Hepatocyte (in vitro differentiated cells): ENCODE data around the gene OR8U1. TPM values are rescaled to one million over a fixed set of nuclear protein-coding genes. Genes with fewer than 3 reads are reported as not detected.
A peak's percentile ranks its signal among the peaks of the same experiment; 100 is the strongest.
"Not testable (repeated sequence)": the region's sequence is repeated elsewhere in the genome, so short reads cannot be mapped to it uniquely, and the experiment has no call there.

ENCODE experiments used
- DNase-seq: peaks from one replicate; pipeline ENCODE4 v3.0.0-alpha.2; 2016; ENCODE audit warnings: low spot score
- H2AFZ ChIP-seq: fragments of 200-600 bp; sonication (generic); 2 replicates; pipeline ENCODE4 v1.6.0; 2016; ENCODE audit warnings: antibody characterized with exemption, mild to moderate bottlenecking
- H3K27ac ChIP-seq: fragments of 200-600 bp; sonication (generic); 2 replicates; pipeline ENCODE4 v1.5.1; 2016; ENCODE audit warnings: mild to moderate bottlenecking
- H3K27me3 ChIP-seq: fragments of 200-600 bp; sonication (generic); 2 replicates; pipeline ENCODE4 v1.6.1; 2016
- H3K36me3 ChIP-seq: fragments of 200-600 bp; sonication (generic); replicated peaks from 2 replicates; pipeline ENCODE4 v1.5.1; 2016; ENCODE audit warnings: low read depth; ENCODE audit not compliant: insufficient read depth
- H3K4me1 ChIP-seq: fragments of 200-600 bp; sonication (generic); 2 replicates; pipeline ENCODE4 v1.5.1; 2016; ENCODE audit warnings: mild to moderate bottlenecking, moderate library complexity; ENCODE audit not compliant: insufficient read depth
- H3K4me2 ChIP-seq: fragments of 200-600 bp; sonication (generic); 2 replicates; pipeline ENCODE4 v1.6.0; 2016
- H3K4me3 ChIP-seq: fragments of 200-600 bp; sonication (generic); 2 replicates; pipeline ENCODE4 v1.5.1; 2016; ENCODE audit warnings: mild to moderate bottlenecking
- H3K79me2 ChIP-seq: fragments of 200-600 bp; sonication (generic); 2 replicates; pipeline ENCODE4 v1.6.0; 2017; ENCODE audit warnings: mild to moderate bottlenecking
- H3K9me2 ChIP-seq: fragments of 200-600 bp; sonication (generic); replicated peaks from 2 replicates; pipeline ENCODE4 v1.6.0; 2017; ENCODE audit warnings: mild to moderate bottlenecking; ENCODE audit not compliant: insufficient read depth
- H3K9me3 ChIP-seq: fragments of 200-600 bp; sonication (generic); 2 replicates; pipeline ENCODE4 v1.5.1; 2016; ENCODE audit warnings: low read depth, mild to moderate bottlenecking
- H4K20me1 ChIP-seq: fragments of 200-600 bp; sonication (generic); 2 replicates; pipeline ENCODE4 v1.6.0; 2016; ENCODE audit warnings: mild to moderate bottlenecking; ENCODE audit not compliant: insufficient read depth, poor library complexity, severe bottlenecking
- EZH2 ChIP-seq: fragments of 200-600 bp; sonication (generic); IDR thresholded peaks from 2 replicates; pipeline ENCODE4 v1.6.1; 2016; ENCODE audit warnings: antibody characterized with exemption, mild to moderate bottlenecking, borderline replicate concordance
- EZH2phosphoT487 ChIP-seq: fragments of 200-600 bp; sonication (generic); IDR thresholded peaks from one replicate; pipeline ENCODE4 v1.6.1; 2018; ENCODE audit warnings: antibody characterized with exemption, mild to moderate bottlenecking, low read depth, moderate library complexity; ENCODE audit not compliant: unreplicated experiment, severe bottlenecking
- WGBS: methylation state at CpG from one replicate; pipeline ENCODE4 v1.1.6; 2016; ENCODE audit warnings: low lambda C conversion rate; ENCODE audit errors: missing lambda C conversion rate; 5-methylcytosine and 5-hydroxymethylcytosine counted together
- polyA plus RNA-seq: library from polyadenylated mRNA; unstranded; fragments of >200 nt; fragmentation: Nextera tagmentation; extraction: Ambion mirVana; gene quantifications from 2 replicates; pipeline ENCODE4 v1.2.1, GENCODE V29; 2016
- total RNA-seq: library from RNA; depleted of rRNA; stranded (reverse); fragments of >200 nt; gene quantifications from 2 replicates; pipeline ENCODE4 v1.2.3, GENCODE V29; 2014
- TF ChIP-seq, protein P1 (sequence below): fragments of 200-600 bp; sonication (generic); IDR thresholded peaks from 2 replicates; pipeline ENCODE4 v1.5.1; 2016; ENCODE audit warnings: antibody characterized with exemption, mild to moderate bottlenecking; ENCODE audit not compliant: poor library complexity

OR8U1 gene
- total and polyA plus RNA-seq, 2 experiments from 2014 or later = not detected

DNA sequence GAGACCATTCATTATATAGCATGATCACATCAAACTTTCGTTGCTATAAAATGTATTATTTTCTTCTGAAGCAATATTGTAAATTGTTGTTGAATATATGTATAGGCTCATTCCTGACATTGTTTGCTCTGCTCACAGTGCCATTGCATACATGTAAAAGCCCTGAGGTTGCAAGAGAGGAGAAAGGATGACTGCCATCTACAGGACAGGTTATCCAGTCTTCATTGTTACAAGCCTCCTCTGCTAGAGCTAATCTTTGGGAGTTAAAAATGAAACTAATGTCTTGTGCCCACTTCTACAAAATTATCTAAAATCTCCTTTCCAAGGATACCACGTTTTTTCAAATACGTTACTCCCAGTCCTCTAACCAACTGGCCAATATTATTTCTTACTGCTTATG lies 20.6 kb downstream of the OR8U1 start:
- H3K27ac ChIP-seq = no peak overlapping the region

GRCh38 chr11:56401858-56402461 lies 26.5 kb downstream of the OR8U1 start:
- H3K4me1 ChIP-seq, H3K36me3 ChIP-seq, H3K79me2 ChIP-seq, H3K9me2 ChIP-seq, DNase-seq, H4K20me1 ChIP-seq, H3K27me3 ChIP-seq, H2AFZ ChIP-seq, H3K4me2 ChIP-seq, H3K9me3 ChIP-seq, H3K27ac ChIP-seq, H3K4me3 ChIP-seq: not testable (repeated sequence)
- 95% methylated on average over 16 of the region's 27 CpGs for WGBS

More for the DNA sequence above, 20.6 kb downstream of the OR8U1 start:
- 36% methylated on average over 3 of the region's 3 CpGs for WGBS
- H3K79me2 ChIP-seq = no peaks in the 10 kb centered on the region
- no peak for TF ChIP-seq EZH2phosphoT487
- TF ChIP-seq, protein P1, sequence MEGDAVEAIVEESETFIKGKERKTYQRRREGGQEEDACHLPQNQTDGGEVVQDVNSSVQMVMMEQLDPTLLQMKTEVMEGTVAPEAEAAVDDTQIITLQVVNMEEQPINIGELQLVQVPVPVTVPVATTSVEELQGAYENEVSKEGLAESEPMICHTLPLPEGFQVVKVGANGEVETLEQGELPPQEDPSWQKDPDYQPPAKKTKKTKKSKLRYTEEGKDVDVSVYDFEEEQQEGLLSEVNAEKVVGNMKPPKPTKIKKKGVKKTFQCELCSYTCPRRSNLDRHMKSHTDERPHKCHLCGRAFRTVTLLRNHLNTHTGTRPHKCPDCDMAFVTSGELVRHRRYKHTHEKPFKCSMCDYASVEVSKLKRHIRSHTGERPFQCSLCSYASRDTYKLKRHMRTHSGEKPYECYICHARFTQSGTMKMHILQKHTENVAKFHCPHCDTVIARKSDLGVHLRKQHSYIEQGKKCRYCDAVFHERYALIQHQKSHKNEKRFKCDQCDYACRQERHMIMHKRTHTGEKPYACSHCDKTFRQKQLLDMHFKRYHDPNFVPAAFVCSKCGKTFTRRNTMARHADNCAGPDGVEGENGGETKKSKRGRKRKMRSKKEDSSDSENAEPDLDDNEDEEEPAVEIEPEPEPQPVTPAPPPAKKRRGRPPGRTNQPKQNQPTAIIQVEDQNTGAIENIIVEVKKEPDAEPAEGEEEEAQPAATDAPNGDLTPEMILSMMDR = peak; percentile 18
- no peak overlapping the region for H3K4me2 ChIP-seq
- H3K27me3 ChIP-seq = no peaks in the 10 kb centered on the region
- no peak overlapping the region for H2AFZ ChIP-seq
- no peaks in the 10 kb centered on the region for H3K9me2 ChIP-seq
- H3K9me3 ChIP-seq = no peaks in the 10 kb centered on the region
- DNase-seq = peak; percentile 10
- no peaks in the 10 kb centered on the region for H4K20me1 ChIP-seq
- no peaks in the 10 kb centered on the region for H3K4me1 ChIP-seq
- H3K4me3 ChIP-seq = no peak overlapping the region
- no peaks in the 10 kb centered on the region for H3K36me3 ChIP-seq

DNA sequence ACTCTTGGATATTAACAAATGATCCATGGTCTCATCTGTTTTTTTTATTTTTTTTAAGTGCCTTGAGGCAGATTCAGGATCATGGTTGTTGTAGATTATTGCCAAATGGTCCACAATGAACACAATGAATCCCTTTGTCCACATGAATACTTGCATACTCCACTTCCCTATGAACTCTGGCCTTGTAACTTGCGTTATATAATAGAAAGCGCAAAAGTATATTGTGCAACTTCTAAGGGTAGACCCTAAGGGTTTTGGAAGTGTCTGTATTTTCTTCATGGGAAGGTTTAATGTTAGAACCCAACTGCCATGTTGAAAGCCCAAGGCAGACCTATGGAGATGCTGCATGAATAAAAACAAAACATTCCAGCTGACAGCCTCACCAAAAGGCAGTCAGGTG lies 29.0 kb downstream of the OR8U1 start:
- H2AFZ ChIP-seq = no peak overlapping the region
- no peaks in the 10 kb centered on the region for H4K20me1 ChIP-seq
- 100% methylated on average over 2 of the region's 2 CpGs for WGBS

DNA sequence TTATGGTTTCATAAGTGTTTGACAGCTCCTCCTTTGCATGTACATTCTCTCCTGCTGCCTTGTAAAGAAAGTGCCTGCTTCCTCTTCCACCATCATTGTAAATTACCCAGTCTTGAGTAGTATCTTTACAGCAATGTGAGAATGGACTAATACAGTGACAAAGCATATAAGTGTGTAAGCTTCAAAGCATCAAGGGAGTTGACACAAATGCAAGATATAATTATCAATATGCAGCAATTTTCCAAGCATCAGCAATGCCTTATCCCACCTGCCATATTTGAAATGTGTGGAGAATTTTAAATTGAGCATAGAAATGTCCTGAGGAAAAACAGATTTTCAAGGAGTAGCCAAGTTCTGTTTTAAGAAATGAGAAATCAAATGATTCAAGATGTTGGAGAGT lies 35.4 kb downstream of the OR8U1 start:
- Histone ChIP-seq H3K79me2 (no peaks in the 10 kb centered on the region), H3K4me1 (no peaks in the 10 kb centered on the region), H2AFZ (no peak overlapping the region), H3K9me3 (no peaks in the 10 kb centered on the region), H3K36me3 (no peaks in the 10 kb centered on the region), H3K27me3 (no peaks in the 10 kb centered on the region), H3K27ac (no peak overlapping the region), H4K20me1 (no peaks in the 10 kb centered on the region), H3K4me3 (no peak overlapping the region), H3K9me2 (no peaks in the 10 kb centered on the region), H3K4me2 (no peak overlapping the region)
- TF ChIP-seq EZH2phosphoT487 = no peak
- TF ChIP-seq, protein P1 = no peak
- no peak for TF ChIP-seq EZH2
- no peak for DNase-seq

More for the DNA sequence above, 29.0 kb downstream of the OR8U1 start:
- TF ChIP-seq EZH2phosphoT487 = no peak
- no peak for TF ChIP-seq EZH2
- TF ChIP-seq, protein P1 = no peak
- DNase-seq = no peak
- Histone ChIP-seq H3K4me3 (no peak overlapping the region), H3K9me3 (no peaks in the 10 kb centered on the region), H3K79me2 (no peaks in the 10 kb centered on the region), H3K9me2 (no peaks in the 10 kb centered on the region), H3K27me3 (no peaks in the 10 kb centered on the region), H3K4me2 (no peak overlapping the region), H3K4me1 (no peaks in the 10 kb centered on the region), H3K27ac (no peak overlapping the region), H3K36me3 (no peaks in the 10 kb centered on the region)
